AG04449 (cell line): ENCODE results near the gene CD48.
"Not testable (repeated sequence)": the region's sequence is repeated elsewhere in the genome, so short reads cannot be mapped to it uniquely, and the experiment has no call there.

Source experiments
- CTCF ChIA-PET: fragments of 350-600 bp; formaldehyde crosslinking; extraction: SDS; loops from one replicate; lab custom pipeline; 2021; ENCODE audit warnings: antibody characterized with exemption; lab: Yijun Ruan, JAX
- POLR2A ChIA-PET: fragments of 400-600, 350-600 bp; formaldehyde crosslinking; extraction: SDS; loops from one replicate; lab custom pipeline; 2020; ENCODE audit warnings: antibody characterized with exemption, inconsistent platforms; lab: Yijun Ruan, JAX
- DNase-seq: peaks from one replicate; pipeline ENCODE4 v3.0.0-alpha.2; 2010; ENCODE audit warnings: low read depth, low spot score
- H3K4me3 ChIP-seq: 2 replicates; pipeline ENCODE4 v1.5.1; 2011; ENCODE audit warnings: low read depth, mild to moderate bottlenecking, control low read depth, low read length
- CTCF ChIP-seq: IDR thresholded peaks from one replicate; pipeline ENCODE4 v1.5.1; 2011; ENCODE audit warnings: mild to moderate bottlenecking, moderate library complexity, low read length, control low read depth, inconsistent platforms; ENCODE audit not compliant: insufficient read depth; ENCODE audit errors: missing control alignments

The CD48 gene

DNA sequence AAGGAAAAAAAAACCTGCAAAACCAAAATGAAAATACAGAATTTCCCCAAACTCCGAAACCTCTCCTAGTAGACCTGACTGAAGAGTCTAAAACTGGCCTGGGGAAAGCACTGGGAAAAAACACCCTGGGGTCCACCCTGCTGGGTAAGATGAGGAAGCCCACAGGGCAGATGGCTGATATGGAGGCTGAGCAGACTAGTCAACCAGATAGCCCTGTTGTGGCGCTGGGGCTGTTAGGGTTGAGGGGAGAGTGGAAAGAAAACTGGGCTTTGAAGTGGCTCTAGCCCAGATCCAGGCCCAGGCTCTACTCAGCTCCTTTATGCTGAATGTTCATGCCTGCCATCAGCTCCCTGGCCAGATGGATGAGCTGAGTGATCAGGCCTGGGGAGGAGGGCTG is 58.0 kb downstream of the CD48 start:
- DNase-seq, result no peak
- no peak overlapping the region for H3K4me3 ChIP-seq
- no peak for TF ChIP-seq CTCF
- ChIA-PET CTCF (no interaction called here), POLR2A (no interaction called here)

DNA sequence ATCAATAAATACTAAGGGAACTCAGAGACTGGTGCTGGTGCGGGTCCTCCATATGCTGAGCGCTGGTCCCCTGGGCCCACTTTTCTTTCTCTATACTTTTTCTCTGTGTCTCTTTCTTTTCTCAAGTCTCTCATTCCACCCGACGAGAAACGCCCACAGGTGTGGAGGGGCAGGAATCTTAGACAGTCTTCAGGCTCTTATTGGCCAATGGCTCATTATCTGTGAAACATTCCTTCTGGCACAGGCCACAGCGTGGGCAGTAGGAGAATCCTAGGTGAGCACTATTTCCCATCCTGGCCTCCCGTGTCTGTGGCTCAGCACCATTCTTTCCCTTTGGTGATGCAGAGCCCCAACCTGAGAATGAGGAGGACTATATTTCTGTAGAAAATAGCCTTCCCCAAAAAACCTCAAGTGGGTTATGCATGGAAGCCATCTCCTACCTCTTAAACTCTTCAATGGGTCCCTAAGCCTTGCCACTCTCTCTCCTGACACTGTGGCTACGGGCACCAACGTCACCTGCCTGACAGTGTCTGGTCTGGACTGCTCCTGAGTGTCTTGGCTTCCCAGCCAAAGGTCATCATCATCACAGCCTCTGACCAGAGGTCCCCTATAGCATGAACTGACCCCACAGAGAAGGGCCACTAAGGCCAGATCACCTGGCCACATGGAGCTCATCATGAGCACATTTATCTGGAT is 58.5 kb downstream of the CD48 start:
- ChIA-PET CTCF (no interaction called here), POLR2A (no interaction called here)
- no peak overlapping the region for H3K4me3 ChIP-seq
- TF ChIP-seq CTCF, result no peak
- DNase-seq, result no peak

DNA sequence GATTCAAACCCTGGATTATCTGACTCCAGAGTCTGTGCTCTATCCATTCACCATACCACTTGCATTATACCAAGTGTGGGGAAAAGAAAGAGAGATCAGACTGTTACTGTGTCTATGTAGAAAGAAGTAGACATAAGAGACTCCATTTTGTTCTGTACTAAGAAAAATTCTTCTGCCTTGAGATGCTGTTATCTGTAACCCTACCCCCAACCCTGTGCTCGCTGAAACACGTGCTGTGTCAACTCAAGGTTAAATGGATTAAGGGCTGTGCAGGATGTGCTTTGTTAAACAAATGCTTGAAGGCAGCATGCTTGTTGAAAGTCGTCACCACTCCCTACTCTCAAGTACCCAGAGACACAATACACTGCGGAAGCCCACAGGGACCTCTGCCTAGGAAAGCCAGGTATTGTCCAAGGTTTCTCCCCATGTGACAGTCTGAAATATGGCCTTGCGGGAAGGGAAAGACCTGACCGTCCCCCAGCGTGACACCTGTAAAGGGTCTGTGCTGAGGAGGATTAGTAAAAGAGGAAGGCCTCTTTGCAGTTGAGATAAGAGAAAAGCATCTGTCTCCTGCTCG is 59.5 kb downstream of the CD48 start:
- DNase-seq, H3K4me3 ChIP-seq, POLR2A ChIA-PET: not testable (repeated sequence)
- CTCF ChIA-PET, result interaction anchor here (0.9 kb wide), 1 partner anchor 24 kb away, joined by 3 read pairs; no protein-coding TSS in a partner anchor

DNA sequence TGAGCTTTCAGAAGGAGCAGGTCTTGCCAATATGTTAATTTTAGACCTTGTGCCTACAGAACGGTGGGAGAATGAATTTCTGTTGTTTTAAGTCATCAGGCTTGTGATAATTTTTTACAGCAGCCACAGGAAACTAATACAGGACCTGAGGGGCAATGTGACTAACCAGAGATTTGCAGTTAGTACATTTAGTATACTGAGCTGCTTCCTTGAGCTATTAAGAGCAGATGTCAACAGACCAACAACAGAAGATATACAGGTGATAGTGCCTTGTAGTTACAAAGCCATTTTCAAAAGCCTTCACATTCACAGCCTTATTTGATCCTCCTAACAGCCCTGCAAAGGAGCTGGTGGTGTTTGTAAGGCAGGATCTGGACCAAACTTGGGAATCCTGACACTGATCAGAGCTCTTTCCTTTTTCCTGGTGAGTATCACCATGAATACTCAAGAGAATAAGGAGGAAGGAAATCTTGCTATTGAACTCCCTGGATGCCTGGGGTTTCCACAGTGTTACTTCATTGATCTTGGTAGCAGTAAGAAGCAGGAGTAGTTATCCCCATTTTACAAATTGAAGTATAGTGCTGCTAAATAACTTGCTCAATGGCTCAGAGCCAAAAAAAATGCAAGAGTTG is 60.1 kb downstream of the CD48 start:
- no peak for DNase-seq
- CTCF ChIA-PET, result interaction anchor here (0.9 kb wide), 1 partner anchor 25 kb away, joined by 3 read pairs; no protein-coding TSS in a partner anchor
- no peak overlapping the region for H3K4me3 ChIP-seq
- TF ChIP-seq CTCF, result no peak
- POLR2A ChIA-PET, result no interaction called here

GRCh38 chr1:160647329-160647720 is 64.3 kb downstream of the CD48 start:
- no peak for DNase-seq
- no peak for TF ChIP-seq CTCF
- no peak overlapping the region for H3K4me3 ChIP-seq
- ChIA-PET POLR2A (no interaction called here), CTCF (interaction anchor here (1.1 kb wide), 1 partner anchor 28 kb away, joined by 3 read pairs; no protein-coding TSS in a partner anchor)

GRCh38 chr1:160646711-160647328 is 64.8 kb downstream of the CD48 start, which contains the start of gene SLAMF1:
Gene SLAMF1, minus strand, starts transcription at chr1:160647044. Its CDS starts 99 bp downstream, at chr1:160646945.
- no peak for DNase-seq
- CTCF ChIA-PET, result interaction anchor here (0.5 to 1.1 kb wide), 2 partner anchors 28 to 1651 kb away, joined by 3 read pairs; no protein-coding TSS in a partner anchor

More at GRCh38 chr1:160646711-160647328, 64.8 kb downstream of the CD48 start, which contains the start of gene SLAMF1:
- H3K4me3 ChIP-seq, result no peak within 1 kb of the TSS
- TF ChIP-seq CTCF, result no peak
- POLR2A ChIA-PET, result no interaction called here
